GM21576 (cell line): ENCODE measurements around the gene NR1I2.

ENCODE experiments used
- ATAC-seq: cut with Tn5 transposase; IDR thresholded peaks from one replicate; pipeline ENCODE4 v1.9.1; 2021; ENCODE audit warnings: mild to moderate bottlenecking, moderate library complexity; ENCODE audit not compliant: unreplicated experiment

The NR1I2 gene

GRCh38 chr3:119817583-119818363 is 35.9 kb downstream of the NR1I2 start:
- no peak for ATAC-seq

GRCh38 chr3:119818937-119819336 is 37.0 kb downstream of the NR1I2 start:
- no peak for ATAC-seq

GRCh38 chr3:119819806-119820205 is 37.9 kb downstream of the NR1I2 start:
- ATAC-seq, result no peak

- no peak for ATAC-seq
These were observed 43.9 kb downstream of the NR1I2 start for GRCh38 chr3:119825820-119826219.

GRCh38 chr3:119826711-119827608 is 45.1 kb downstream of the NR1I2 start:
- no peak for ATAC-seq

- ATAC-seq, result no peak
These were observed 47.5 kb downstream of the NR1I2 start for GRCh38 chr3:119829420-119829819.

- no peak for ATAC-seq
These were observed 49.1 kb downstream of the NR1I2 start for GRCh38 chr3:119831022-119831421.

- ATAC-seq, result no peak
These were observed 50.1 kb downstream of the NR1I2 start for GRCh38 chr3:119831941-119832371.

GRCh38 chr3:119834754-119835370 is 53.0 kb downstream of the NR1I2 start:
- no peak for ATAC-seq

GRCh38 chr3:119835556-119835955 is 53.7 kb downstream of the NR1I2 start:
- ATAC-seq, result no peak

- ATAC-seq, result no peak
These were observed 60.0 kb downstream of the NR1I2 start for GRCh38 chr3:119841808-119842471.

- no peak for ATAC-seq
These were observed 67.2 kb downstream of the NR1I2 start for GRCh38 chr3:119849126-119849525.

- ATAC-seq, result no peak
These were observed 74.8 kb downstream of the NR1I2 start for GRCh38 chr3:119856695-119857094.

- ATAC-seq, result no peak
These were observed 77.1 kb downstream of the NR1I2 start for GRCh38 chr3:119858957-119859356.

GRCh38 chr3:119859728-119860127 is 77.8 kb downstream of the NR1I2 start:
- ATAC-seq, result no peak

- no peak for ATAC-seq
These were observed 79.8 kb downstream of the NR1I2 start for GRCh38 chr3:119861681-119862080.

- ATAC-seq, result no peak
These were observed 80.7 kb downstream of the NR1I2 start for GRCh38 chr3:119862616-119863015.

GRCh38 chr3:119864476-119864875 is 82.6 kb downstream of the NR1I2 start:
- no peak for ATAC-seq
